HEK293 (cell line): ENCODE measurements around the gene CHCHD5.

Experiments
- HOXC10 ChIP-seq: sonication (generic); formaldehyde crosslinking; IDR thresholded peaks from 2 replicates; pipeline ENCODE4 v1.8.1; 2023; ENCODE audit warnings: mild to moderate bottlenecking, missing genetic modification reagents
- KLF1 ChIP-seq: fragments of 450-650 bp; formaldehyde crosslinking; IDR thresholded peaks from 2 replicates; pipeline ENCODE4 v1.5.1; 2016; ENCODE audit warnings: missing biosample characterization, missing genetic modification characterization
- RBAK ChIP-seq: fragments of 450-650 bp; formaldehyde crosslinking; IDR thresholded peaks from 2 replicates; pipeline ENCODE4 v1.5.1; 2016; ENCODE audit warnings: missing biosample characterization, missing genetic modification characterization
- WT1 ChIP-seq: fragments of 450-650 bp; formaldehyde crosslinking; IDR thresholded peaks from 2 replicates; pipeline ENCODE4 v1.5.1; 2016; ENCODE audit warnings: missing biosample characterization, missing genetic modification characterization
- ZBTB8A ChIP-seq: fragments of 450-650 bp; formaldehyde crosslinking; IDR thresholded peaks from 2 replicates; pipeline ENCODE4 v1.5.1; 2016; ENCODE audit warnings: missing biosample characterization, missing genetic modification characterization
- ZFP37 ChIP-seq: fragments of 450-650 bp; formaldehyde crosslinking; IDR thresholded peaks from 2 replicates; pipeline ENCODE4 v1.5.1; 2016; ENCODE audit warnings: missing biosample characterization, missing genetic modification characterization
- ZFP41 ChIP-seq: fragments of 450-650 bp; formaldehyde crosslinking; IDR thresholded peaks from 2 replicates; pipeline ENCODE4 v1.5.1; 2016; ENCODE audit warnings: missing biosample characterization, missing genetic modification characterization, borderline replicate concordance
- ZNF174 ChIP-seq: fragments of 450-650 bp; formaldehyde crosslinking; IDR thresholded peaks from 2 replicates; pipeline ENCODE4 v1.5.0; 2017; ENCODE audit warnings: missing biosample characterization, mild to moderate bottlenecking, missing genetic modification characterization
- ZNF175 ChIP-seq: fragments of 450-650 bp; formaldehyde crosslinking; IDR thresholded peaks from 2 replicates; pipeline ENCODE4 v1.5.1; 2016; ENCODE audit warnings: missing biosample characterization, missing genetic modification characterization
- ZNF248 ChIP-seq: fragments of 450-650 bp; formaldehyde crosslinking; IDR thresholded peaks from 2 replicates; pipeline ENCODE4 v1.5.1; 2017; ENCODE audit warnings: missing biosample characterization, missing genetic modification characterization
- ZNF292 ChIP-seq: fragments of 450-650 bp; formaldehyde crosslinking; IDR thresholded peaks from 2 replicates; pipeline ENCODE4 v1.5.1; 2016; ENCODE audit warnings: low read depth, missing biosample characterization, missing genetic modification characterization, borderline replicate concordance
- ZNF311 ChIP-seq: fragments of 450-650 bp; formaldehyde crosslinking; IDR thresholded peaks from 2 replicates; pipeline ENCODE4 v1.5.1; 2017; ENCODE audit warnings: missing biosample characterization, missing genetic modification characterization, borderline replicate concordance
- ZNF341 ChIP-seq: fragments of 450-650 bp; formaldehyde crosslinking; IDR thresholded peaks from 2 replicates; pipeline ENCODE4; 2016; ENCODE audit warnings: low read depth, missing biosample characterization, missing genetic modification characterization
- ZNF350 ChIP-seq: fragments of 450-650 bp; formaldehyde crosslinking; IDR thresholded peaks from 2 replicates; pipeline ENCODE4 v1.5.0; 2017; ENCODE audit warnings: missing biosample characterization, mild to moderate bottlenecking, missing genetic modification characterization
- ZNF404 ChIP-seq: fragments of 450-650 bp; formaldehyde crosslinking; IDR thresholded peaks from 2 replicates; pipeline ENCODE4 v1.5.1; 2017; ENCODE audit warnings: missing biosample characterization, missing genetic modification characterization
- ZNF48 ChIP-seq: fragments of 450-650 bp; formaldehyde crosslinking; IDR thresholded peaks from 2 replicates; pipeline ENCODE4 v1.5.1; 2016; ENCODE audit warnings: missing biosample characterization, missing genetic modification characterization
- ZNF501 ChIP-seq: fragments of 450-650 bp; formaldehyde crosslinking; IDR thresholded peaks from 2 replicates; pipeline ENCODE4 v1.5.1; 2016; ENCODE audit warnings: missing biosample characterization, missing genetic modification characterization
- ZNF514 ChIP-seq: fragments of 450-650 bp; formaldehyde crosslinking; IDR thresholded peaks from 2 replicates; pipeline ENCODE4 v1.5.1; 2016; ENCODE audit warnings: missing biosample characterization, missing genetic modification characterization
- ZNF670 ChIP-seq: fragments of 450-650 bp; formaldehyde crosslinking; IDR thresholded peaks from 2 replicates; pipeline ENCODE4 v1.5.1; 2016; ENCODE audit warnings: missing biosample characterization, missing genetic modification characterization, low read depth
- ZNF701 ChIP-seq: fragments of 450-650 bp; formaldehyde crosslinking; IDR thresholded peaks from 2 replicates; pipeline ENCODE4 v1.5.1; 2016; ENCODE audit warnings: missing biosample characterization, missing genetic modification characterization
- TF ChIP-seq, protein P1 (sequence below): fragments of 450-650 bp; formaldehyde crosslinking; IDR thresholded peaks from 2 replicates; pipeline ENCODE4 v1.5.1; 2016; ENCODE audit warnings: missing biosample characterization, missing genetic modification characterization, low read depth
- TF ChIP-seq, protein P2 (sequence below): fragments of 450-650 bp; formaldehyde crosslinking; IDR thresholded peaks from 2 replicates; pipeline ENCODE4 v1.5.1; 2016; ENCODE audit warnings: missing biosample characterization, missing genetic modification characterization
- TF ChIP-seq, protein P3 (sequence below): fragments of 450-650 bp; formaldehyde crosslinking; IDR thresholded peaks from 2 replicates; pipeline ENCODE4 v1.5.1; 2016; ENCODE audit warnings: missing biosample characterization, missing genetic modification characterization
- TF ChIP-seq, protein P4 (sequence below): fragments of 450-650 bp; formaldehyde crosslinking; IDR thresholded peaks from 2 replicates; pipeline ENCODE4 v1.5.1; 2017; ENCODE audit warnings: missing biosample characterization, missing genetic modification characterization
- TF ChIP-seq, protein P5 (sequence below): fragments of 450-650 bp; formaldehyde crosslinking; IDR thresholded peaks from 2 replicates; pipeline ENCODE4 v1.5.1; 2016; ENCODE audit warnings: missing biosample characterization, missing genetic modification characterization

Gene CHCHD5

DNA sequence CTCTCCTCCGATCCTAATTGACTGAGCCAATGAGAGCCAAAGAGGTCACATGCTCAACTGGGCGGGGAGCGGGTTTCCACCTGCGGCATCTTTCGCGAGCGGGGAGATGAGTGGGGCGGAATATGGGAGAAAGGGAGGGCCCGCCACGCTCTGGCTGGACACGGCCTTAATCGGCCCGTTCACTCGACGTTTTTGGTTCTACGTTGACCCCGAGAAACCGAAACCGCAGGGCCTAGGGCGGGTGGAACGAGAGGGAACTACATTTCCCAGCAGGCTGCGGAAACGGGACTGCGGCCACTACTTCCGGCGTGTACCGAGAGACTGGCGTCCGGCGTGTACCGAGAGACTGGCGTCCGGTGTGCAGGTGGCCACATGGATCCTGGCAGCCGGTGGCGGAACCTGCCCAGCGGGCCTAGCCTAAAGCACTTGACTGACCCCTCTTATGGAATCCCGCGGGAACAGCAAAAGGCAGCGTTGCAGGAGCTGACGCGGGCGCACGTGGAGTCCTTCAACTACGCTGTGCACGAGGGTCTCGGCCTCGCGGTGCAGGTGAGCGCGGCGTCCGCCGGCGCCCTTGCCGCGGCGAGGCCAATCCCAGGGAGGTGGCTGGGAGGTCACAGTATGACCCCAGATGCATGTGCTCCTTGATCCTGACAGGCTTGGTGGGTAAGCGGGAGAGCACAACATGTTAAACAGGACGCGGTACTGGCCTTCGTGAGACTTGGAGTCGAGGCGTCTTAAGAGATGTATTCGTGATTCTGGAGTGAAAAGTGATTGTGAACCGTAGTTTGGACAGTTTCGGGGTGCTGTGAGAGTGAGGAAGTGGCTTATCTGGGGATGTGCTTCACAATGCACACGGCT, 42.1 kb upstream of the CHCHD5 start, which contains the start of gene POLR1B (continued):
- TF ChIP-seq ZNF175 (tag by site-specific recombination) (no peak), ZNF341 (tag by site-specific recombination) (no peak), ZNF174 (tag by site-specific recombination) (no peak), ZNF350 (tag by site-specific recombination) (no peak), ZNF501 (tag by site-specific recombination) (no peak; the same call in 1 of the 2 replicates), ZNF701 (tag by site-specific recombination) (no peak), KLF1 (tag by site-specific recombination) (peak; percentile 44), ZNF248 (tag by site-specific recombination) (no peak), ZFP41 (tag by site-specific recombination) (no peak), ZNF292 (no peak), HOXC10 (CRISPR knock-in tag) (0 out of 2 replicates have a peak, but pooled peaks have one; percentile 44), ZNF670 (tag by site-specific recombination) (no peak), WT1 (tag by site-specific recombination) (peak; percentile 40; the same call in 1 of the 2 replicates), ZNF48 (tag by site-specific recombination) (no peak), RBAK (tag by site-specific recombination) (no peak), ZNF514 (tag by site-specific recombination) (no peak), ZNF404 (tag by site-specific recombination) (no peak), ZNF311 (tag by site-specific recombination) (no peak), ZBTB8A (tag by site-specific recombination) (no peak), ZFP37 (tag by site-specific recombination) (no peak)
- TF ChIP-seq, protein P1, sequence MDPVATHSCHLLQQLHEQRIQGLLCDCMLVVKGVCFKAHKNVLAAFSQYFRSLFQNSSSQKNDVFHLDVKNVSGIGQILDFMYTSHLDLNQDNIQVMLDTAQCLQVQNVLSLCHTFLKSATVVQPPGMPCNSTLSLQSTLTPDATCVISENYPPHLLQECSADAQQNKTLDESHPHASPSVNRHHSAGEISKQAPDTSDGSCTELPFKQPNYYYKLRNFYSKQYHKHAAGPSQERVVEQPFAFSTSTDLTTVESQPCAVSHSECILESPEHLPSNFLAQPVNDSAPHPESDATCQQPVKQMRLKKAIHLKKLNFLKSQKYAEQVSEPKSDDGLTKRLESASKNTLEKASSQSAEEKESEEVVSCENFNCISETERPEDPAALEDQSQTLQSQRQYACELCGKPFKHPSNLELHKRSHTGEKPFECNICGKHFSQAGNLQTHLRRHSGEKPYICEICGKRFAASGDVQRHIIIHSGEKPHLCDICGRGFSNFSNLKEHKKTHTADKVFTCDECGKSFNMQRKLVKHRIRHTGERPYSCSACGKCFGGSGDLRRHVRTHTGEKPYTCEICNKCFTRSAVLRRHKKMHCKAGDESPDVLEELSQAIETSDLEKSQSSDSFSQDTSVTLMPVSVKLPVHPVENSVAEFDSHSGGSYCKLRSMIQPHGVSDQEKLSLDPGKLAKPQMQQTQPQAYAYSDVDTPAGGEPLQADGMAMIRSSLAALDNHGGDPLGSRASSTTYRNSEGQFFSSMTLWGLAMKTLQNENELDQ (tag by site-specific recombination) = no peak
- TF ChIP-seq, protein P2, sequence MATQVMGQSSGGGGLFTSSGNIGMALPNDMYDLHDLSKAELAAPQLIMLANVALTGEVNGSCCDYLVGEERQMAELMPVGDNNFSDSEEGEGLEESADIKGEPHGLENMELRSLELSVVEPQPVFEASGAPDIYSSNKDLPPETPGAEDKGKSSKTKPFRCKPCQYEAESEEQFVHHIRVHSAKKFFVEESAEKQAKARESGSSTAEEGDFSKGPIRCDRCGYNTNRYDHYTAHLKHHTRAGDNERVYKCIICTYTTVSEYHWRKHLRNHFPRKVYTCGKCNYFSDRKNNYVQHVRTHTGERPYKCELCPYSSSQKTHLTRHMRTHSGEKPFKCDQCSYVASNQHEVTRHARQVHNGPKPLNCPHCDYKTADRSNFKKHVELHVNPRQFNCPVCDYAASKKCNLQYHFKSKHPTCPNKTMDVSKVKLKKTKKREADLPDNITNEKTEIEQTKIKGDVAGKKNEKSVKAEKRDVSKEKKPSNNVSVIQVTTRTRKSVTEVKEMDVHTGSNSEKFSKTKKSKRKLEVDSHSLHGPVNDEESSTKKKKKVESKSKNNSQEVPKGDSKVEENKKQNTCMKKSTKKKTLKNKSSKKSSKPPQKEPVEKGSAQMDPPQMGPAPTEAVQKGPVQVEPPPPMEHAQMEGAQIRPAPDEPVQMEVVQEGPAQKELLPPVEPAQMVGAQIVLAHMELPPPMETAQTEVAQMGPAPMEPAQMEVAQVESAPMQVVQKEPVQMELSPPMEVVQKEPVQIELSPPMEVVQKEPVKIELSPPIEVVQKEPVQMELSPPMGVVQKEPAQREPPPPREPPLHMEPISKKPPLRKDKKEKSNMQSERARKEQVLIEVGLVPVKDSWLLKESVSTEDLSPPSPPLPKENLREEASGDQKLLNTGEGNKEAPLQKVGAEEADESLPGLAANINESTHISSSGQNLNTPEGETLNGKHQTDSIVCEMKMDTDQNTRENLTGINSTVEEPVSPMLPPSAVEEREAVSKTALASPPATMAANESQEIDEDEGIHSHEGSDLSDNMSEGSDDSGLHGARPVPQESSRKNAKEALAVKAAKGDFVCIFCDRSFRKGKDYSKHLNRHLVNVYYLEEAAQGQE (tag by site-specific recombination) = no peak
- TF ChIP-seq, protein P3, sequence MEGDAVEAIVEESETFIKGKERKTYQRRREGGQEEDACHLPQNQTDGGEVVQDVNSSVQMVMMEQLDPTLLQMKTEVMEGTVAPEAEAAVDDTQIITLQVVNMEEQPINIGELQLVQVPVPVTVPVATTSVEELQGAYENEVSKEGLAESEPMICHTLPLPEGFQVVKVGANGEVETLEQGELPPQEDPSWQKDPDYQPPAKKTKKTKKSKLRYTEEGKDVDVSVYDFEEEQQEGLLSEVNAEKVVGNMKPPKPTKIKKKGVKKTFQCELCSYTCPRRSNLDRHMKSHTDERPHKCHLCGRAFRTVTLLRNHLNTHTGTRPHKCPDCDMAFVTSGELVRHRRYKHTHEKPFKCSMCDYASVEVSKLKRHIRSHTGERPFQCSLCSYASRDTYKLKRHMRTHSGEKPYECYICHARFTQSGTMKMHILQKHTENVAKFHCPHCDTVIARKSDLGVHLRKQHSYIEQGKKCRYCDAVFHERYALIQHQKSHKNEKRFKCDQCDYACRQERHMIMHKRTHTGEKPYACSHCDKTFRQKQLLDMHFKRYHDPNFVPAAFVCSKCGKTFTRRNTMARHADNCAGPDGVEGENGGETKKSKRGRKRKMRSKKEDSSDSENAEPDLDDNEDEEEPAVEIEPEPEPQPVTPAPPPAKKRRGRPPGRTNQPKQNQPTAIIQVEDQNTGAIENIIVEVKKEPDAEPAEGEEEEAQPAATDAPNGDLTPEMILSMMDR (tag by site-specific recombination) = peak; percentile 22; the same call in 1 of the 2 replicates
- TF ChIP-seq, protein P4, sequence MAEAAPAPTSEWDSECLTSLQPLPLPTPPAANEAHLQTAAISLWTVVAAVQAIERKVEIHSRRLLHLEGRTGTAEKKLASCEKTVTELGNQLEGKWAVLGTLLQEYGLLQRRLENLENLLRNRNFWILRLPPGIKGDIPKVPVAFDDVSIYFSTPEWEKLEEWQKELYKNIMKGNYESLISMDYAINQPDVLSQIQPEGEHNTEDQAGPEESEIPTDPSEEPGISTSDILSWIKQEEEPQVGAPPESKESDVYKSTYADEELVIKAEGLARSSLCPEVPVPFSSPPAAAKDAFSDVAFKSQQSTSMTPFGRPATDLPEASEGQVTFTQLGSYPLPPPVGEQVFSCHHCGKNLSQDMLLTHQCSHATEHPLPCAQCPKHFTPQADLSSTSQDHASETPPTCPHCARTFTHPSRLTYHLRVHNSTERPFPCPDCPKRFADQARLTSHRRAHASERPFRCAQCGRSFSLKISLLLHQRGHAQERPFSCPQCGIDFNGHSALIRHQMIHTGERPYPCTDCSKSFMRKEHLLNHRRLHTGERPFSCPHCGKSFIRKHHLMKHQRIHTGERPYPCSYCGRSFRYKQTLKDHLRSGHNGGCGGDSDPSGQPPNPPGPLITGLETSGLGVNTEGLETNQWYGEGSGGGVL (tag by site-specific recombination) = no peak
- TF ChIP-seq, protein P5, sequence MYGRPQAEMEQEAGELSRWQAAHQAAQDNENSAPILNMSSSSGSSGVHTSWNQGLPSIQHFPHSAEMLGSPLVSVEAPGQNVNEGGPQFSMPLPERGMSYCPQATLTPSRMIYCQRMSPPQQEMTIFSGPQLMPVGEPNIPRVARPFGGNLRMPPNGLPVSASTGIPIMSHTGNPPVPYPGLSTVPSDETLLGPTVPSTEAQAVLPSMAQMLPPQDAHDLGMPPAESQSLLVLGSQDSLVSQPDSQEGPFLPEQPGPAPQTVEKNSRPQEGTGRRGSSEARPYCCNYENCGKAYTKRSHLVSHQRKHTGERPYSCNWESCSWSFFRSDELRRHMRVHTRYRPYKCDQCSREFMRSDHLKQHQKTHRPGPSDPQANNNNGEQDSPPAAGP (tag by site-specific recombination) = peak; percentile 45; the same call in 1 of the 2 replicates
